GM18526 (cell line): ENCODE data around the gene ZDHHC5.
A peak's percentile ranks its signal among the peaks of the same experiment; 100 is the strongest.

ENCODE experiments used
- POLR2A ChIP-seq: IDR thresholded peaks from 3 replicates; pipeline ENCODE4 v1.6.1; 2011; ENCODE audit not compliant: insufficient read length; ENCODE audit errors: extremely low read depth

The ZDHHC5 gene

GRCh38 chr11:57732661-57733060 lies 64.7 kb downstream of the ZDHHC5 start:
- no peak for TF ChIP-seq POLR2A

GRCh38 chr11:57735619-57736298 lies 67.8 kb downstream of the ZDHHC5 start:
- no peak for TF ChIP-seq POLR2A

GRCh38 chr11:57741132-57742086 lies 73.5 kb downstream of the ZDHHC5 start, which contains the start of gene SELENOH:
Gene SELENOH, plus strand, starts transcription at chr11:57741491. Its CDS starts 105 bp downstream, at chr11:57741596.
- peak; percentile 88 for TF ChIP-seq POLR2A

- TF ChIP-seq POLR2A: no peak
These were observed 74.2 kb downstream of the ZDHHC5 start for GRCh38 chr11:57742087-57742452.

GRCh38 chr11:57744357-57744756 lies 76.4 kb downstream of the ZDHHC5 start:
- TF ChIP-seq POLR2A: peak; percentile 12

- no peak for TF ChIP-seq POLR2A
These were observed 77.3 kb downstream of the ZDHHC5 start for GRCh38 chr11:57745206-57745605.

- TF ChIP-seq POLR2A: no peak
These were observed 79.0 kb downstream of the ZDHHC5 start for GRCh38 chr11:57746920-57747319.
